DMS79 (cell line): Measurements from ENCODE around the gene KRTAP10-9.
"Not testable (repeated sequence)": the region's sequence is repeated elsewhere in the genome, so short reads cannot be mapped to it uniquely, and the experiment has no call there.

Experiments used
- DNase-seq: peaks from one replicate; lab custom pipeline; 2025; lab: John Stamatoyannopoulos, UW

KRTAP10-9 gene

GRCh38 chr21:44626673-44627143, at the start of gene KRTAP10-9:
Gene KRTAP10-9, plus strand, starts transcription at chr21:44627093. Its CDS starts 79 bp downstream, at chr21:44627172.
- DNase-seq = no peak

- DNase-seq = no peak
These were observed 48.4 kb upstream of the KRTAP10-9 start for GRCh38 chr21:44578371-44579055.

GRCh38 chr21:44579056-44579832, 47.6 kb upstream of the KRTAP10-9 start:
- DNase-seq = no peak

GRCh38 chr21:44579833-44580144, 47.1 kb upstream of the KRTAP10-9 start:
- DNase-seq = no peak

GRCh38 chr21:44580231-44580821, 46.6 kb upstream of the KRTAP10-9 start, which contains the start of gene KRTAP10-5:
Gene KRTAP10-5, minus strand, starts transcription at chr21:44580604. Its CDS starts 26 bp downstream, at chr21:44580578.
- not testable (repeated sequence) for DNase-seq

GRCh38 chr21:44581158-44581557, 45.7 kb upstream of the KRTAP10-9 start:
- DNase-seq = no peak

GRCh38 chr21:44582055-44582454, 44.8 kb upstream of the KRTAP10-9 start:
- no peak for DNase-seq

- no peak for DNase-seq
These were observed 43.6 kb upstream of the KRTAP10-9 start for GRCh38 chr21:44583089-44583799.

GRCh38 chr21:44583800-44584147, 43.1 kb upstream of the KRTAP10-9 start:
- DNase-seq = no peak

- DNase-seq = no peak
These were observed 41.0 kb upstream of the KRTAP10-9 start for GRCh38 chr21:44585892-44586291.

GRCh38 chr21:44589094-44589493, 37.8 kb upstream of the KRTAP10-9 start:
- DNase-seq = no peak

GRCh38 chr21:44589586-44590305, 37.1 kb upstream of the KRTAP10-9 start:
- DNase-seq = no peak

GRCh38 chr21:44590311-44590721, 36.6 kb upstream of the KRTAP10-9 start:
- DNase-seq = no peak

- DNase-seq = not testable (repeated sequence)
These were observed 35.7 kb upstream of the KRTAP10-9 start for GRCh38 chr21:44590897-44591800.

- not testable (repeated sequence) for DNase-seq
These were observed 35.1 kb upstream of the KRTAP10-9 start for GRCh38 chr21:44591801-44592130.

- DNase-seq = no peak
These were observed 34.2 kb upstream of the KRTAP10-9 start, which contains the start of gene KRTAP10-6 for GRCh38 chr21:44592446-44593311. Gene KRTAP10-6, minus strand, starts transcription at chr21:44592505. Its CDS starts 21 bp downstream, at chr21:44592484.

GRCh38 chr21:44593598-44594405, 33.1 kb upstream of the KRTAP10-9 start:
- DNase-seq = peak; percentile 38

GRCh38 chr21:44594406-44594916, 32.4 kb upstream of the KRTAP10-9 start:
- no peak for DNase-seq
